Measurements from ENCODE around the gene TSHZ3. TPM values are rescaled to one million over a fixed set of nuclear protein-coding genes. Genes with fewer than 3 reads are reported as not detected.

Gene TSHZ3
- total and polyA plus RNA-seq, 9 of the 15 experiments (the other 6 are each of a cell fraction or from before 2014, with no cell fraction given): 0.03 to 0.13 (median 0.05) TPM; not detected in 5

DNA sequence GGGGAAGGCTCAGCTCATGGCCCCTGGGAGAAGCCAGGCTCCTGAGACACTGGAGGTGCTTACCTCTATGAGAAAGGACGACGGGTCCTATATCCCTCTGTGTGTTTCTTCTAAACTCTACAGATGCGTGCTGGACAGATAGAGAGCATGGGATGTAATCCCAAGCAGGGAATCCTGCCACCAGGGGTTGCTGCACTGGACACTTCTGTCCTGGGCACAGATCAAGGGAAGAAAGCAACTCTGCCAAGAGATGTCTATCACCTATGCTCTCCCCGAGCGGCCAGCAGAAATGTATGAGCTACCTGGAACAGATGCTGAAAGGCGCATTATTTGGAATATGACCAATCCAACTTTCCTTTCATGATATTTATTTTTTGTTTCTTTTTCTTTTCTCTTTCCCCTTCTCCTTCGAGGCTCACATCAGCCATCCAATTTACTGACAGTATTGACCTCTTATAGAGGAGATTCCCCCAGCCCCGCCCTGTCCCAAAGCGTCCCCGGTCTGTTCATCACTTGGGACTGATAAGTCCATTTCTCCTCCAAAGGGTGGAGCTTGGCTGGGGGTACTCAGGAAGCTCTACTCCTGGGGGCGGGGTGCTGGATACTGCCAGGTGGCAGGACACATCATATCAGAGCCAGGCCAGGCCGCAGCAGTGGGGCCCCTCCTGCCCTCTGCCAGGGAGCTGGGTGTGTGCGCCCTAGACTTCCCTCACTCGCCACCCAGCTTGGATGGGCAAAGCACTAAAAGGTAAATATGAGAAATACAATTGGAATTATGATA lies 34.2 kb downstream of the TSHZ3 start:
- WGBS (ENCODE audit: insufficient coverage, low coverage, missing lambda C conversion rate): 0% methylated on average over 14 of the region's 14 CpGs
- in situ Hi-C loops (cut with MboI) (no loop called here), intact Hi-C loops (cut with micrococcal nuclease) (no loop called here)
- Histone ChIP-seq H3K79me2 (ENCODE audit: control insufficient read depth, insufficient read depth, low read length) (no peaks in the 10 kb centered on the region), H3K36me3 (ENCODE audit: control insufficient read depth, insufficient read depth, low read length) (no peaks in the 10 kb centered on the region), H3K4me3 (no peak overlapping the region), H3K9me1 (ENCODE audit: control insufficient read depth, insufficient read depth, low read length) (no peaks in the 10 kb centered on the region), H2AFZ (ENCODE audit: low read depth, low read length) (no peak overlapping the region), H4K20me1 (replicated peaks; ENCODE audit: control insufficient read depth, insufficient read depth, low read length) (no peaks in the 10 kb centered on the region), H3K9me3 (replicated peaks; ENCODE audit: control insufficient read depth, insufficient read depth, low read depth, low read length) (no peaks in the 10 kb centered on the region), H3K4me2 (ENCODE audit: insufficient read depth, low read length) (no peak overlapping the region), H3K27me3 (ENCODE audit: control insufficient read depth in 2 of 2, insufficient read depth in 2 of 2, low read length in 2 of 2) (peaks cover 4 to 24% of the 10 kb centered on the region in 2 experiments; a peak in 3 of 5 replicates), H3K27ac (ENCODE audit: extremely low read depth, low read depth, low read length) (no peak overlapping the region), H3K4me1 (replicated peaks in 1 of 2; ENCODE audit: control insufficient read depth in 2 of 2, insufficient read depth in 2 of 2, low read length in 2 of 2) (no peaks in the 10 kb centered on the region), H3K9ac (ENCODE audit: insufficient read depth in 1 of 2, low read depth in 2 of 2, low read length in 2 of 2) (no peak overlapping the region)
- ChIA-PET CTCF (ENCODE audit: low intra/inter-chr PET ratio) (no interaction called here), POLR2A (no interaction called here)
- FAIRE-seq (no peak), DNase-seq (ENCODE audit: extremely low read depth in 1 of 4, low spot score in 3 of 4) (no peak), ATAC-seq (no peak)
- no TSS peak for BruUV-seq (replicated peaks)
- TF ChIP-seq ARID1B (IDR thresholded peaks at IDR 0.05) (no peak), LEF1 (IDR thresholded peaks at IDR 0.05) (no peak), RAD21 (CRISPR knock-in tag; conservative IDR thresholded peaks at IDR 0.05 in 1 of 2, IDR thresholded peaks at IDR 0.05 in 1 of 2) (no peak), ZNF12 (CRISPR knock-in tag; IDR thresholded peaks at IDR 0.05) (no peak), HMG20A (CRISPR knock-in tag; conservative IDR thresholded peaks at IDR 0.05) (no peak)
- TF ChIP-seq, protein P1, sequence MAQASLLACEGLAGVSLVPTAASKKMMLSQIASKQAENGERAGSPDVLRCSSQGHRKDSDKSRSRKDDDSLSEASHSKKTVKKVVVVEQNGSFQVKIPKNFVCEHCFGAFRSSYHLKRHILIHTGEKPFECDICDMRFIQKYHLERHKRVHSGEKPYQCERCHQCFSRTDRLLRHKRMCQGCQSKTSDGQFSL (CRISPR knock-in tag; IDR thresholded peaks at IDR 0.05): no peak
- TF ChIP-seq, protein P1 (tag; IDR thresholded peaks at IDR 0.05): no peak

Measured in K562 (cell line).